ENCODE data around the gene TAS2R7. TPM values are rescaled to one million over a fixed set of nuclear protein-coding genes. Genes with fewer than 3 reads are reported as not detected.

Gene TAS2R7
- not detected in 2 replicates for polyA plus RNA-seq (2012; rRNA removed)
- not detected in 2 replicates for polyA plus RNA-seq (2012; cell fraction: cytosol; rRNA removed)
- not detected in 2 replicates for polyA plus RNA-seq (2012; cell fraction: nucleus; rRNA removed)

GRCh38 chr12:10802587-10802986 lies at the start of gene TAS2R7:
Gene TAS2R7, minus strand, starts transcription at chr12:10802627. Its CDS starts 57 bp downstream, at chr12:10802570.
- Histone ChIP-seq H3K9me3 (no peaks in the 10 kb centered on the region), H3K4me2 (no peak within 1 kb of the TSS), H3K27me3 (ENCODE audit: insufficient read depth) (peaks cover 3% of the 10 kb centered on the region; the same call in 1 of the 2 replicates), H3F3A (replicated peaks; ENCODE audit: insufficient read depth) (no peaks in the 10 kb centered on the region), H3K9ac (no peak within 1 kb of the TSS), H4K20me1 (ENCODE audit: insufficient read depth) (no peaks in the 10 kb centered on the region), H3K4me1 (ENCODE audit: control insufficient read depth in 1 of 2, insufficient read depth in 2 of 2, low read depth in 1 of 2, low read length in 1 of 2) (no peaks in the 10 kb centered on the region), H3K4me3 (ENCODE audit: low read depth in 2 of 2, low read length in 1 of 2) (no peak within 1 kb of the TSS), H3K9me2 (no peaks in the 10 kb centered on the region), H2AFZ (ENCODE audit: low read depth) (no peak within 1 kb of the TSS), H3K27ac (ENCODE audit: low read depth in 2 of 2, low read length in 1 of 2) (no peak within 1 kb of the TSS), H3K36me3 (replicated peaks in 1 of 2; ENCODE audit: control insufficient read depth in 1 of 2, insufficient read depth in 2 of 2, low read length in 1 of 2) (no peaks in the 10 kb centered on the region), H3K79me2 (ENCODE audit: insufficient read depth) (no peaks in the 10 kb centered on the region)
- DNase-seq, result no peak
- TF ChIP-seq PBX3 (IDR thresholded peaks at IDR 0.05) (no peak), ELF1 (IDR thresholded peaks at IDR 0.05) (no peak), RCOR1 (IDR thresholded peaks at IDR 0.05; ENCODE audit: low read length) (no peak), CTCF (IDR thresholded peaks at IDR 0.05) (no peak), MXI1 (IDR thresholded peaks at IDR 0.05; ENCODE audit: low read depth, low read length) (no peak), GABPA (IDR thresholded peaks at IDR 0.05; ENCODE audit: low read depth) (no peak), FOSL2 (IDR thresholded peaks at IDR 0.05; ENCODE audit: borderline replicate concordance, low read depth) (no peak), EP300 (IDR thresholded peaks at IDR 0.05; ENCODE audit: borderline replicate concordance in 1 of 2, low read depth in 1 of 2, low read length in 1 of 2) (no peak), RAD21 (IDR thresholded peaks at IDR 0.05; ENCODE audit: low read length) (no peak), TCF12 (IDR thresholded peaks at IDR 0.05) (no peak), ZBTB33 (IDR thresholded peaks at IDR 0.05; ENCODE audit: borderline replicate concordance, low read depth) (no peak), IRF3 (IDR thresholded peaks at IDR 0.05; ENCODE audit: low read depth, low read length) (no peak), RFX5 (IDR thresholded peaks at IDR 0.05; ENCODE audit: low read length) (no peak), SIN3A (IDR thresholded peaks at IDR 0.05; ENCODE audit: borderline replicate concordance, low read depth, low read length) (no peak), USF1 (IDR thresholded peaks at IDR 0.05; ENCODE audit: borderline replicate concordance, low read depth) (no peak), RXRA (IDR thresholded peaks at IDR 0.05; ENCODE audit: borderline replicate concordance, low read depth) (no peak), JUND (IDR thresholded peaks at IDR 0.05) (no peak), FOXM1 (IDR thresholded peaks at IDR 0.05; ENCODE audit: low read depth) (no peak), POLR2AphosphoS5 (IDR thresholded peaks at IDR 0.05; ENCODE audit: low read depth, low read length) (no peak), MAX (IDR thresholded peaks at IDR 0.05; ENCODE audit: low read depth) (no peak)
- 3% methylated on average over 4 of the region's 4 CpGs for WGBS (ENCODE audit: low lambda C conversion rate)
- ChIA-PET CTCF (no interaction called here), POLR2A (no interaction called here)

Data from SK-N-SH (cell line).